Sigmoid colon (tissue), 7 donors: ENCODE results near the gene PREX1. TPM values are rescaled to one million over a fixed set of nuclear protein-coding genes. Genes with fewer than 3 reads are reported as not detected.
A peak's percentile ranks its signal among the peaks of the same experiment; 100 is the strongest.

Experiments used
- DNase-seq: peaks from one replicate; pipeline ENCODE4 v3.0.0-alpha.2; 2019
- H3K27ac ChIP-seq, 4 donors: fragments of 200-600 bp; sonication (generic); one replicate each; pipeline ENCODE4 v1.5.1; 2016 to 2019; ENCODE audit warnings: mild to moderate bottlenecking in 1 of 4
- H3K27me3 ChIP-seq, 3 donors: fragments of 200-600 bp; sonication (generic); one replicate each; pipeline ENCODE4 v1.5.1; 2019; ENCODE audit warnings: mild to moderate bottlenecking in 1 of 3
- H3K36me3 ChIP-seq, 4 donors: fragments of 200-600 bp; sonication (generic); one replicate each; pipeline ENCODE4 v1.5.1; 2016 to 2019
- H3K4me1 ChIP-seq, 4 donors: fragments of 200-600 bp; sonication (generic); one replicate each; pipeline ENCODE4 v1.5.1; 2017 to 2019
- H3K4me3 ChIP-seq, 4 donors: fragments of 200-600 bp; sonication (generic); one replicate each; pipeline ENCODE4 v1.5.1; 2017 to 2019; ENCODE audit warnings: mild to moderate bottlenecking in 2 of 4, moderate library complexity in 1 of 4
- H3K9me3 ChIP-seq, 4 donors: fragments of 200-600 bp in 3 of 4; sonication (generic) in 3 of 4; one replicate each; pipeline versions ENCODE4 v1.5.1 to v1.6.1; 2013 to 2019
- EP300 ChIP-seq, 4 donors: sonication (generic); formaldehyde crosslinking; IDR thresholded peaks; one replicate each; pipeline ENCODE4 v1.6.1; 2017; ENCODE audit warnings: antibody characterized with exemption in 4 of 4
- POLR2A ChIP-seq, 2 donors: fragments of 450-650 bp; IDR thresholded peaks; one replicate each; pipeline ENCODE4 v1.6.1; 2016; ENCODE audit warnings: antibody characterized with exemption in 2 of 2, mild to moderate bottlenecking in 2 of 2, moderate library complexity in 2 of 2
- POLR2AphosphoS5 ChIP-seq, 4 donors: sonication (generic); formaldehyde crosslinking; IDR thresholded peaks; one replicate each; pipeline ENCODE4 v1.6.1; 2017; ENCODE audit warnings: antibody characterized with exemption in 4 of 4
- WGBS, 2 donors: extraction: QIAGEN DNeasy Blood & Tissue Kit; methylation state at CpG; one replicate each; pipeline ENCODE4 v1.1.7; 2013; 5-methylcytosine and 5-hydroxymethylcytosine counted together
- intact Hi-C: fragments of 100-400 bp; cut with DNase I; formaldehyde crosslinking; loops from one replicate; pipeline ENCODE4 v1.15.1; 2023
- polyA plus RNA-seq, 3 donors: library from polyadenylated mRNA; stranded (reverse); fragments of 200-250 nt; gene quantifications; one replicate each; pipeline ENCODE4 v1.2.3, GENCODE V29; 2013
- total RNA-seq, 4 donors: library from RNA; depleted of rRNA; stranded (reverse); fragments of >200 nt; gene quantifications; one replicate each; pipeline ENCODE4 v1.1.0, GENCODE V29; 2016
- TF ChIP-seq, protein P1 (sequence below), 4 experiments: fragments of 450-650 bp in 3 of 4; fragments of 200-600 bp in 1 of 4; IDR thresholded peaks; one replicate each; pipeline ENCODE4 v1.5.1; 2016 to 2019; ENCODE audit warnings: antibody characterized with exemption in 4 of 4, mild to moderate bottlenecking in 3 of 4, moderate library complexity in 2 of 4
- donor health status: healthy with polysubstance abuse.
- donor health status: Bipolar disorder and iron deficiency.
- donor health status: healthy.

Gene PREX1
- total and polyA plus RNA-seq, 7 donors: 5.4 to 22.9 (median 15.5) TPM

DNA sequence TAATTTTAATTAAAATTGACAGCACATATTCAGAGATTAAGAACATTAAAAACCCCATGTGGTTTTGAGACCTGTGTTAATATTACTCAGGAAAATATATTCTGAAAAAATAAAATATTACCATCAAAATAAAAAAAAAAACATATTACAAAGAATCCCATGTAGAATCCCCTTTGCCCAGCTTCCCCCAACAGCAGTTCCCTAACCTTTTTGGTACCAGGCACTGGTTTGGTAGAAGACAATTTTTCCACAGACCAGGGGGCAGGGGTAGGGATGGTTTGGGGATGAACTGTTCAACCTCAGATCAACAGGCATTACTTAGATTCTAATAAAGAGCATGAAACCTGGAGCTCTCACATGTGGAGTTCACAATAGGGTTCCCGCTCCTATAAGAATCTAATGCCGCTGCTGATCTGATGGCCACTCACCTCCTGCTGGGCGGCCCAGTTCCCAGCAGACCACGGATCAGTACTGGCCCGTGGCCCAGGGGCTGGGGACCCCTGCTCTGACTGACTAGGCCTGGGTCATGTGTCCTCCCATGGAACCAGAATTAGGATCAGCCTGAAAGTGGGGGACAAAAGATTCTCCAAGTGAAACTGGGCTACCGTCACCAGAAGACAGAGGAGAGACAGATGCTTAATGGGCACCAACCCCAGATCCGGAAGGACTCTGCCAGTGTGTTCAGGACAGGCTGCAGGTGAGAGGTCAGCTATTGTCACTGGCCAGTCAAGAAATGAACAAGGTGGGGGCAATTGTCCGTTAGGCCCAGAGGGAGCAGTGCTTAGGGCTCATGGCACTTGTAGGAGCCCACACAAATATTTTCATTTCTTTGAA lies 235.5 kb downstream of the PREX1 start:
- Histone ChIP-seq H3K36me3 (no peaks in the 10 kb centered on the region), H3K27me3 (no peaks in the 10 kb centered on the region), H3K9me3 (no peaks in the 10 kb centered on the region), H3K27ac (no peak overlapping the region), H3K4me1 (peaks cover 0 to 14% (median 12%) of the 10 kb centered on the region in 4 donors), H3K4me3 (no peak overlapping the region)
- intact Hi-C loops: loop anchor here (10.0 kb wide), 2 partner anchors 258 to 328 kb away; no protein-coding TSS in a partner anchor
- WGBS, 2 donors: 93 to 94% methylated on average over 8 of the region's 8 CpGs
- TF ChIP-seq POLR2AphosphoS5 (IDR thresholded peaks at IDR 0.05): no peak
- TF ChIP-seq, protein P1, sequence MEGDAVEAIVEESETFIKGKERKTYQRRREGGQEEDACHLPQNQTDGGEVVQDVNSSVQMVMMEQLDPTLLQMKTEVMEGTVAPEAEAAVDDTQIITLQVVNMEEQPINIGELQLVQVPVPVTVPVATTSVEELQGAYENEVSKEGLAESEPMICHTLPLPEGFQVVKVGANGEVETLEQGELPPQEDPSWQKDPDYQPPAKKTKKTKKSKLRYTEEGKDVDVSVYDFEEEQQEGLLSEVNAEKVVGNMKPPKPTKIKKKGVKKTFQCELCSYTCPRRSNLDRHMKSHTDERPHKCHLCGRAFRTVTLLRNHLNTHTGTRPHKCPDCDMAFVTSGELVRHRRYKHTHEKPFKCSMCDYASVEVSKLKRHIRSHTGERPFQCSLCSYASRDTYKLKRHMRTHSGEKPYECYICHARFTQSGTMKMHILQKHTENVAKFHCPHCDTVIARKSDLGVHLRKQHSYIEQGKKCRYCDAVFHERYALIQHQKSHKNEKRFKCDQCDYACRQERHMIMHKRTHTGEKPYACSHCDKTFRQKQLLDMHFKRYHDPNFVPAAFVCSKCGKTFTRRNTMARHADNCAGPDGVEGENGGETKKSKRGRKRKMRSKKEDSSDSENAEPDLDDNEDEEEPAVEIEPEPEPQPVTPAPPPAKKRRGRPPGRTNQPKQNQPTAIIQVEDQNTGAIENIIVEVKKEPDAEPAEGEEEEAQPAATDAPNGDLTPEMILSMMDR (IDR thresholded peaks at IDR 0.05): no peak
- TF ChIP-seq EP300 (IDR thresholded peaks at IDR 0.05): no peak
- no peak for TF ChIP-seq POLR2A (IDR thresholded peaks at IDR 0.05)
- DNase-seq: peak; percentile 27

GRCh38 chr20:48586730-48587129 lies 241.1 kb downstream of the PREX1 start:
- intact Hi-C loops: no loop called here
- H3K4me1 ChIP-seq: no peaks in the 10 kb centered on the region
- 19 to 67% methylated on average over 8 of the region's 8 CpGs for WGBS, 2 donors
- peak; percentile 58 for DNase-seq
- peaks cover 0 to 24% (median 0%) of the 10 kb centered on the region in 3 donors for H3K27me3 ChIP-seq
- H3K36me3 ChIP-seq: no peaks in the 10 kb centered on the region
- TF ChIP-seq EP300 (IDR thresholded peaks at IDR 0.05) (no peak), POLR2A (IDR thresholded peaks at IDR 0.05) (no peak), POLR2AphosphoS5 (IDR thresholded peaks at IDR 0.05) (no peak)
- TF ChIP-seq, protein P1 (IDR thresholded peaks at IDR 0.05): no peak
- H3K27ac ChIP-seq: no peak overlapping the region
- no peak overlapping the region for H3K4me3 ChIP-seq
- no peaks in the 10 kb centered on the region for H3K9me3 ChIP-seq

- Histone ChIP-seq H3K9me3 (no peaks in the 10 kb centered on the region), H3K4me3 (no peak overlapping the region), H3K36me3 (no peaks in the 10 kb centered on the region), H3K27me3 (peaks cover 0 to 24% (median 0%) of the 10 kb centered on the region in 3 donors), H3K27ac (no peak overlapping the region), H3K4me1 (no peaks in the 10 kb centered on the region)
- TF ChIP-seq, protein P1 (IDR thresholded peaks at IDR 0.05): no peak
- no peak for TF ChIP-seq POLR2AphosphoS5 (IDR thresholded peaks at IDR 0.05)
- TF ChIP-seq EP300 (IDR thresholded peaks at IDR 0.05): no peak
- TF ChIP-seq POLR2A (IDR thresholded peaks at IDR 0.05): no peak
- intact Hi-C loops: no loop called here
- DNase-seq: peak; percentile 25
- WGBS, 2 donors: 29 to 70% methylated on average over 21 of the region's 21 CpGs
These were observed 242.5 kb downstream of the PREX1 start for GRCh38 chr20:48585061-48585870.

DNA sequence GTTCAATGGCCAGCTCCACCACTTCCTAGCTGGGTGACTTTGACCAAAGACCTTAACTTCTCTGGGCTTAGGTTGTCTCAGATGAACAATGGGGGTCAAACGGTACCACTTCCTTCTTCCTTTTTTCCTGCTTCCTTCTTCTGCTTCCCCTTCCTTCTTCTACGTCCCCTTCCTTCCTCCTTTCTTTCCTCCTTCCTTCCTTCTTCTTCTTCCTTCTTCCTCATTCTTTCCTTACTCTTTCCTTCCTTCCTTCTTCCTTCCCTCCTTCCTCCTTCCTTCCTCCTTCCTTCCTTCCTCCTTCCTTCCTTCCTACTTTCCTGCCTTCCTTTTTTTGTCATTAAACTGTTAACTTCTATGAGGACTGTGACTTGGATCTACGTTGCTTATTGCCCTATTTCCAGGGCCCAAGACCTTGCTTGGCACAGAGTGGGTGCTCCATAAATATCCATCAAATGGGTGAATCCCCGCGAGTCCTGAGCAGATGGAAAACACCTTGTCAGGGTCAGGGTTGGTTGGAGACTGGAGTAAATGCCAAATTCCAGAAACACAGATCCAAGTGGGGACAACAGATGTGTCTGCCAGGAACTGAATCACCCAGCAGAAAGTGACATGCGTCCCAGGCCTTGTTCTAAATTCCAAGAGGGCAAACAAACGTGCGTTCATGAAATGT lies 243.3 kb downstream of the PREX1 start:
- 17 to 45% methylated on average over 8 of the region's 8 CpGs for WGBS, 2 donors
- no peaks in the 10 kb centered on the region for H3K4me1 ChIP-seq
- no peaks in the 10 kb centered on the region for H3K36me3 ChIP-seq
- H3K27ac ChIP-seq: no peak overlapping the region
- H3K4me3 ChIP-seq: no peak overlapping the region
- H3K9me3 ChIP-seq: no peaks in the 10 kb centered on the region
- intact Hi-C loops: no loop called here
- TF ChIP-seq POLR2AphosphoS5 (IDR thresholded peaks at IDR 0.05) (no peak), EP300 (IDR thresholded peaks at IDR 0.05) (no peak), POLR2A (IDR thresholded peaks at IDR 0.05) (no peak)
- TF ChIP-seq, protein P1 (IDR thresholded peaks at IDR 0.05): no peak
- peaks cover 0 to 24% (median 0%) of the 10 kb centered on the region in 3 donors for H3K27me3 ChIP-seq
- DNase-seq: no peak
